Dermis blood vessel endothelial cell (primary cell): Measurements from ENCODE around the gene KRTAP6-2. TPM values are rescaled to one million over a fixed set of nuclear protein-coding genes. Genes with fewer than 3 reads are reported as not detected.

ENCODE experiments used
- DNase-seq: peaks from one replicate; pipeline ENCODE4 v3.0.0; 2010
- total RNA-seq: library from RNA; depleted of rRNA; stranded (reverse); fragments of >200 nt; gene quantifications from 2 replicates; pipeline ENCODE4 v1.2.3, GENCODE V29; 2014

Gene KRTAP6-2, protein sequence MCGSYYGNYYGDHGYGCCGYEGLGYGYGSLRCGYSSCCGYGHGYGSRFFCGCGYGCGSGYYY
- not detected in 2 replicates for total RNA-seq

DNA sequence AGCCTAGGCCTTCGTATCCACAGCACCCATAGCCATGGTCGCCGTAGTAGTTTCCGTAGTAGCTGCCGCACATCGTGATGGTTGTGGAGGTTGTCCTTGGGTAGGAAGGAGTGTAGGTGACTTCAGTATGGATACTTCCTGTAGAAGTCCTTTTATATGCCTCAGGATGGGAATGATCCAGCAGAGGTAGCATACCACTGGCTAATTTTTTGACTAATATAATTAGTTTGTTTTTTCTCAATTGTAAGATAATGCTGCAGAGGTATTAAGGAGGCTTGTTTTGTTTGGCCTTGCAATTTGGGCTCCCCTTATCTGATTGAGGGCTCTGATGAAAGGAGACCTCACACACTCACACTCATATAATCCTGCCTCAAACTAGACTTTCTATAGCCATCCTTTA lies at the start of gene KRTAP6-2:
KRTAP6-2 (minus strand) TSS at position 101 of the 400 bp plus-strand sequence; CDS start at position 73, 28 bp downstream.
- no peak for DNase-seq

DNA sequence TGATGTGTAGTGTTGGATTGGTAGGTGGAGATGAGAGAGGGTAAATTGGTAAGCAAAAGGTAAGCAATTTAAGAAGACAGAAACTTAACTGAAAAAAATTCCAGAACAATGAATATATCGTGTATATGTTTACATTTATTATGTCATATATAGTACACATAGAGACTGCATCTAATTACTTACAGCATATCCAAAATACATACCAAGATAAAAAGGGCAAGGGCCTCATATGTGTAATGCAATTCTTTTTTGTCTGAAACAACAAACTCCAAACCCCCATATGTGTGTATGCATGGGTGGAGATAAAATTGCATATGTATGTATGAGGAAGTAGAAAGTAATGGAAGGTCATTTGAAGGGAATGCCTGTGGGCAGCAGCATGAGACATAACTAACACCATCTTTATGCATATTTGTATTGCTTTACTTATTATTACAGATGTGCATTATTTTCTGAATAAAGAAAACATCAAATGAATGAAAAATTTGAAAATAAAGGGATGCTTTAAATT lies 48.3 kb upstream of the KRTAP6-2 start:
- DNase-seq = no peak

DNA sequence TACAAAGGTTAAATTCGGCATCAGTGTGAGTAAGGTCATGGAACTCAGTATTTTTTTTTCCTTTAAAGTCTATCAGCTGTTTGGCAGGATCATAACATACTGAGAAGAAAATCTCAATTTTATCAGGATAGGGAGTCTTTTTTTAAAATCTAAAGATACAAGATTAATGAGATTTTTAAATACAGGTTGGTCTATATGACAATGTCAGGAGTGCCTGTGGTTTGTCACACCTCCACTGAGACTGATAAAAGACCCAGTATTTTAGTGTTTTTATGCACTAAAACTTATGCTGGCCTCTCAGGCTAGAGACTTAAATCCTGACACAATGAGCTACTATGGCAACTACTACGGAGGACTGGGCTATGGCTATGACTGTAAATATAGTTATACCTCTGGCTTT lies 43.9 kb upstream of the KRTAP6-2 start, which contains the start of gene KRTAP20-3:
KRTAP20-3 (plus strand) TSS at position 301 of the 400 bp plus-strand sequence.
- DNase-seq = no peak

DNA sequence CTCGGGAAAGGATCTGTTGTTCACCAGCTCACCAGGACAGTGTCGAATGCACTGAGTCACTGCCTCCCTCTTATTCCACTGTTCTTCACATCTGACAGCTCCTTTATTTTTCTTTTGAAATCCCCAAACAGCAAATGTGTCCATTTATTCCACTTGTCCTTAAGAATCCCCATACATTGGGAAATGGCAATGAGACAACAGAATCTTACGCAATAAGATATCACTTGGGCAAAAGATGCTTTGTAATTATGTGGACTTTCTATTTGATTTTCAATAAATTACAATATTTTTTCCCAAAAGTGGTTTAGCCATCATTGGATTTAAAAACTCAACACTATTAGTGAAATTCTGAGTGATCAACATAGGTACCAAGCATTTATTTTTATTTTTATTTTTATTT lies 40.0 kb upstream of the KRTAP6-2 start:
- no peak for DNase-seq

DNA sequence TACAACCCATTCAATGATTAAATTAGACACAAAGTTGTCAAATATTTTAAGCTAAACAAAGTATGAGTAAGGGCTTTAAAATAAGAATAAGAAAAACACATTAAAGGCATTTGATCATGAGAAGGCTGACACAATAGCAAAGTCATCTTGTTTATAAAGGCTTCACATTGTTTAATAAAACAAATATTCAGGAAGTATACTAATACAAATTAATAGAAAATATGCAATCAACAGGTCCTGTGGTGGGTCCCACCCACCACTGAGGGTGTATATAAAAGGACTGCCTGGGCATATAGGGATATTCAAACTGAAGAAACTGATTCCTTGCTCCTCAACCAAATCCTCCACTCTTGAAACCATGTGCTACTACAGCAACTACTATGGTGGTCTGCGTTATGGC lies 36.2 kb upstream of the KRTAP6-2 start, which contains the start of gene KRTAP20-2:
KRTAP20-2 (plus strand) TSS at position 301 of the 400 bp plus-strand sequence; CDS start at position 359, 58 bp downstream.
- DNase-seq = no peak

DNA sequence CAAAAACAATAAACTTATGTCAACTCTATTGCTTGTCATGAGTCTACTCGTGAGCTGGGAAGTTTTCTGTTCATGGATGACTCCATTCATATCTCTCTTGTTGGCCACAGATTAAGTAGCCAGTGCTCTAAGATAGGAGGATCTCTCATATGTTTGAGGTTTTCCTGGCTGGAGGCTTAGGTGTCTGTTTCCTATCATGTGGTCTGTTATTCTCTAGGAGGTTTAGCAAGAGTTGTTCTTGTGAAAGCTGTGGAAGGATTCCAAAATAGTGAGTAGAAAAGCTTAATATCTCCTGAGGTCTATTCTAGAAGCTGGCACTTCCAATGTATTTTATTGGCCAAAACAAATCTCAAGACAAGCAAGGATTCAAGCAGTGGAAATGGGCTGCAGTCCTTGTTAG lies 30.5 kb upstream of the KRTAP6-2 start:
- no peak for DNase-seq

DNA sequence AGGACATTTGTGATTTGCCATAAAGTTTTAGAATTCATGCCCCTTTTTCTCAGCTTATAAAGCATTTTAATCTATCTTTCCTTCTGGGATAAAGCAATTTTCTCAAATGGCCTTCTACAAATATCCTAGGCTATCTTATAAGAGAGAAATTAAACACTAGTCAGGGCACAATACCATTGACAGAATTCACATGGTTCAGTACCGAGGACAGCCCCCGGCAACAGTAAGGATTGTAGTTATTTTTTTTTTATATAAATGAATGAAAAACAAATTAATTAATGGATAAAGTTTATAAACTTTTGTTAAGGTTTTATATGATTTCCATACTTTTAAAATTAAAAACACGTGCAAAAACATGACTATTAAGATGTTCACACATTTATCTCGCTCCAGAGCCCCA lies 29.4 kb upstream of the KRTAP6-2 start:
- no peak for DNase-seq

DNA sequence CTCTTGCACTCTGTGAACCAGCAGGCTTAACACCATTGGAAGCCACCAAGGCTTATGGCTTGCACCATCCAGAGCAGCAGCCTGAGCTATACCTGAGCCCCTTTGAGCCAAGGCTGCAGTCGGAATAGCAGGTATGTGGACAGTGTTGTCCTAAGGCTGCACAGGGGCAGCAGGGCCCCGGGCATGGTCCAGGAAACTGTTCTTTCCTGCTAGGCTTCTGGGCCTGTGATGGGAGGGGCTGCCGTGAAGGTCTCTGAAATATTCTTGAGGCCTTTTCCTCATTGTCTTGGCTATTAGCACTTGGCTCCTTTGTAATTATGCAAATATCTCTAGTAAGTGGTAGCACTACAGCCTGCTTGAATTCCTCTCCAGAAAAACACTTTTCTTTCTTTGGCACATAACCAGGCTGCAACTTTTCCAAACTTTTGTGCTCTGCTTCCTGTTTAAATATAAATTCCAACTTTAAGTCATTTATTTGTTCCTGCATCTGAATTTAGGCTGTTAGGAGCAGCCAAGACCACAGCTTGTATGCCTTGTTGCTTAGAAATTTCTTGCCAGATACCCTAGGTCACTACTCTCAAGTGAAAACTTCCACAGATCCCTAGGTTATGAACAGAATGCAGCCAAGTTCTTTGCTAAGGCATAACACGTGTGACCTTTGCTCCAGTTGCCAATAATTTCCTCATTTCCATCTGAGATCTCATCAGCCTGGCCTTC lies 26.9 kb upstream of the KRTAP6-2 start:
- DNase-seq = no peak

DNA sequence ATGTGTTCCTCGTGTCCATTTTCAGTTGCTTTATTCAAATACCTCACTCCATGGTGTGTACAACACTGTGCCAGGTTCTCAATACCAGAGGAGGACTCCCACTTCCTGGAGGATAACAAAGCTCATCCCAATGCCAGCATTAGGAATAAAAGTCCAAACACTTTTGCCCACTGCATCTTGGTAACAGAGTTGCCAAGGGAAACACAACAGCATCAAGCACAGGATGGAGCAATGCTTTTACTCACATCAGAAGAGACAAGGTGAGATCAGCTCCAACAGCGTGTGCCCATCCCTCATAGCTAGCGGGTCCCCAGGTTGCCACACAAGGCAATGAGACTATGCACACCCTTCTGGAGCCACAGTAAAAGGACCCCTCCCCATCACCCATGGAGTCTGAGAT lies 24.7 kb upstream of the KRTAP6-2 start:
- DNase-seq = no peak

DNA sequence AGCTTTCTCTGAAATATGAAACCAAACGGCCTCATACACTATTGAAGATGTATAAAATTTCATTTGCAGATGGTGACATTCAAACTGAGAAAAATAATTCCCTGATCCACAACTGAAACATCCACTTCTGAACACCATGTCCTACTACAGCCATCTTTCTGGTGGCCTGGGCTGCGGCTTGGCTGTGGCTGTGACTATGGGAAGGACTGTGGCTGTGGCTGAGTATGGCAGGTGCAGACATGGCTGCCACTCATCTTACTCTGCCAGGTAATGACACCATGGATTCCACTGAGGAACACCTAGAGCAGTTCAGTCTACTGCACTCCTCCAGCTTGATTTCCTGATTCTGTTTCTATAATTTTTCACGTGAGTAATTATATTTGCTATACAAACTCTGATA lies 21.8 kb upstream of the KRTAP6-2 start, which contains the start of gene KRTAP20-4:
KRTAP20-4 (plus strand) TSS at position 106 of the 400 bp plus-strand sequence.
- no peak for DNase-seq

DNA sequence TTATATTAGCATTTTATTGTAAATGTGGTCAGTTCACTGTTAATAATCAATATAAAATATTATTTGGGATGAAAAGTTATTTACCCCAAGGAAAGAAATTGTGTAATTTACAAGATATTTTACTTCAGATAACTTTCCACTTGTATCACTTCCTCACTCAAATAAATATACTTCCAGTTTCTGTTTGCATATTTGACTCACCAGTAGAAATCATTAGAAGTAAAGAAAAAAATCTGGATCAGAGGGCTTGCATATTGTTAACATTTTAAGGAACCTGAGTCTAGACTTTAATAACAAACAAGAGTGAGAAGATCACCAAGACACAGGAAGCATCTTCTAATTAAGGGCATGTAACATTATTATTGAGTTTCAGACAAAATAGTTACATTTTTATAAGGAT lies 21.4 kb upstream of the KRTAP6-2 start:
- DNase-seq = no peak

DNA sequence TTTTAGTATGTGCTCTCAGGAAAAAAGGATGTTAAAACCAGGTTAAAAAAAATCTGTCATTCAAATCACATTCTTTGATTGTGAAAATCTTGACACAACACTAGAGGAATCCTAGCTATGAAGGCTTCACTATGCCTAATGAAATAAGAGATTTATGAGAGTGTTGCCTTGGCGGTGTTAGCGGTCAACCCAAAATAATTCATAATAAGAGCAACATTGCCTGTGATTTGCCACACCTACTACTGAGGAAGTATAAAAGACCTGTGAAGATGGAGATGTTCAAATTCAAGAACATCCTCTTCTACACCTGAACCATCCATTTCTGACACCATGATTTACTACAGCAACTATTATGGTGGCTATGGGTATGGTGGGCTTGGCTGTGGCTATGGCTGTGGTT lies 17.4 kb upstream of the KRTAP6-2 start, which contains the start of gene KRTAP20-1:
KRTAP20-1 (plus strand) TSS at position 301 of the 400 bp plus-strand sequence; CDS start at position 331, 30 bp downstream.
- no peak for DNase-seq

DNA sequence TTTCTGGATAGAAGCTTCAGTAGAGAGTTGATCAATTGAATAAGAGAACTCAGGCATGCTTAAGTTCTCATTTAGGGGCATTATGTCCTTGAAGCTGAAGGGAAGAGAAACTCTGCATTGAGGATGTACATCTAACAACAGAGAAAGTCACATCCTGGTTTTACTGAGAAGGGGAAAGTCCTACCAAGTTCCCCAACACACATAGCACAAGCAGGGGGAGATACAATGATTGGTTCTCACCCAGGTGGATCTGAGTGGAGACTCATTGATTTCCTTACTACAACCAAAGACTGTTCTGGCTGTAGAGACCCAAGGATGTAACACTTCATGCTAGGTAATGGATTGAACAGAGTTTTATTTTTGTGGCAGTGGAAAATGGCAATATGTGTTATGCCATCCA lies 16.5 kb upstream of the KRTAP6-2 start:
- no peak for DNase-seq

DNA sequence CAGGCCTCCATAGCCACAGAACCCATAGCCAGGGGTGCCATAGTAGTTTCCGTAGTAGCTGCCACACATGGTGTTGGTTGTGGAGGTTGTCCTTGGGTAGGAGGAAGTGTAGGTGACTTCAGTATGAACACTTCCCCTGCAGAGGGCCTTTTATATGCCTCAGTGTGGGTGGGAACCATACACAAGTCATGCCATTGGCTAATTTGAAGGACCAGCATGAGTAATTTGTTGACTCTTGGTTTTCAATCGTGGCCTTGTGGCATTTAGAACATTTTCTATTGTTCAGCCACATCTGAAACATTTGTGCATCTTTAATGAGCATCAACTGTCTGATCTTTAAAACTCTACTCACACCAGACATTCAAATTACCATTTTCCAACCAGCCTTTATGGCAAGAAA lies 15.1 kb upstream of the KRTAP6-2 start, which contains the start of gene KRTAP6-1:
KRTAP6-1 (minus strand) TSS at position 95 of the 400 bp plus-strand sequence; CDS start at position 69, 26 bp downstream.
- no peak for DNase-seq

DNA sequence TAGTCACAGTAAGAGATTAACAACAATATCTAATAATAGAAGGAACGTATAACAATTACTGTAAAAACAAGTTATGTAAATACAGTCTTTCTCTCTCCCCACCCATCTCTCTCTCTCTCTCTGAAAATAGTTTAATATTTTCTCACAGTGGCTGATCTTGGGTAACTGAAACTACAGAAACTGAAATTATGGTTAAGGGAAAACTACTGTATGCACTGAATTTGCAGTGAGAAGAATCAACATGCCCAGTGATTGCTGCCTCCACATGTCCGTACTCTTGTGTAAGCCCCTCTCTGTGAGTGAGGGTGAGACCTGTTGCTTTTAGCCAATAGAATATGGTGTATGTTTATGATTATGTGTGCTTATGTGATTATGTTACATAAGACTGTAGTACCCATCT lies 13.4 kb upstream of the KRTAP6-2 start:
- no peak for DNase-seq

DNA sequence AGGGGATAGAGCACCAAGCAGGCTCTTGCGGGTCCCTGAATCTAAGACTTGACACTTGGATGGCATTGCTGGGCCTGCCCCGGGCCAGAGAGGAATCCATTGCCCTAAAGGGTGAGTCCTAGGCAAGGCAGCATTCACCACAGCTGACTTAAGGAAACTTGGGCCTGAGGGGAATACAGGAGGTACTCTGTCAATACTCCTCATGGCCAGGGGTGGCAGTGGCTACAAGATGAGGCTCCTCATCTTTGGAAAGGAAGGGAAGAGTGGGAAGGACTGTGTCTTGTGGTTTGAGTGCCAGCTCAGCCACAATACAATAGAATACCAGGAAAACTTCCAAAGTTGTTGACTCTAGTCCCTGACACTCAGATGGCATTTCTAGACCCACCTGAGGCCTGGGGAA lies 7.3 kb upstream of the KRTAP6-2 start:
- no peak for DNase-seq

DNA sequence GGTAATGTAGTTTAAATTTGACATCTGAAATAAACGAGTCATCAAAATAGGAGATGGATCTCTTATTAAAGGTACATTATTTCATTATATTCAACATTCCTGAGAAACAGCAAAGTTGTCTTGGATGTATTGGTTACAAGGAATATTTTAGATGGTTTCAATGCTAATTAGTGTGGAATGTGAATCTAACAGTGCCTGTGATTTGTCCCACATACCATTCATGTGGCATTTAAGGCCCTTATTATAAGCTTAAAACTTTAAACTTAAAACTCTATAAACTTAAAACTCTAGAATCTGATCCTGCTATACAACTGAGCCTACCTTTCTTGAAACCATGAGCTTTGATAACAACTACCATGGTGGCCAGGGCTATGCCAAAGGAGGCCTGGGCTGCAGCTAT lies 2.1 kb upstream of the KRTAP6-2 start, which contains the start of gene KRTAP22-1:
KRTAP22-1 (plus strand) TSS at position 301 of the 400 bp plus-strand sequence.
- DNase-seq = no peak

DNA sequence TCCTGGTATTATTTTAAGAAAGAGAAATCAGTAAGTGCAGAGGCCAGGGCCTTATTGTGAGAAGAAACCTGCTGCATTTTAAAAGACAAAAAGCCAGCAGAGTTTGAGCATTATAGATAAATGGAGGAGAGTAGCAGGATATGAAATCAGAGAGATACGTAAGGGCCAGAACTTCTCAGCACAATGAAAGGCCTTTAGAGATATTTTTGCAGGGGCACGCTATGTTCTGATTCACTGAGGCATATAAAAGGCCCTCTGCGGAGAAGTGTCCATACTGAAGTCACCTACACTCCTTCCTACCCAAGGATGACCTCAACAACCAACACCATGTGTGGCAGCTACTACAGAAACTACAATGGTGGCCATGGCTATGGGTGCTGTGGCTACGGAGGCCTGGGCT lies 6.6 kb downstream of the KRTAP6-2 start, which contains the start of gene KRTAP6-3:
KRTAP6-3 (plus strand) TSS at position 301 of the 400 bp plus-strand sequence; CDS start at position 307, 6 bp downstream.
- DNase-seq = no peak

DNA sequence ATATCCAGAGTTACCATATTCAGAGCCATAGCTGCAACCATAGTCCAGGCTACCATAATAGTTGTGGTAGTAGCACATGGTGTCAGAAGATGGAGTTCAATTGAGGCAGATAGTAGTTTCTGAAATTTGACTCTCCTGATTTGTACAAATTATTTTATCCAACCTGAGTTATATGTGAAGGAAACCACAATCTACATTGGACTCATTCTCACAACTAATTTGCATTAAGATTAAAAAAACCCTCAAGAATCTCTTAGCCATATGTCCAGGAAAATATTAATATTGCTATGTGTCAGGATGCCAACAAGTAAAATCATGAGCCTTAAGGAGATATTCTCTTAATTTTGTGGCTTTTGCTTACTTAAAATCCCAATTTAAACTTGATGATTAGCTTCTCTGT lies 8.4 kb downstream of the KRTAP6-2 start, which contains the start of gene KRTAP22-2:
KRTAP22-2 (minus strand) TSS at position 101 of the 400 bp plus-strand sequence.
- no peak for DNase-seq

DNA sequence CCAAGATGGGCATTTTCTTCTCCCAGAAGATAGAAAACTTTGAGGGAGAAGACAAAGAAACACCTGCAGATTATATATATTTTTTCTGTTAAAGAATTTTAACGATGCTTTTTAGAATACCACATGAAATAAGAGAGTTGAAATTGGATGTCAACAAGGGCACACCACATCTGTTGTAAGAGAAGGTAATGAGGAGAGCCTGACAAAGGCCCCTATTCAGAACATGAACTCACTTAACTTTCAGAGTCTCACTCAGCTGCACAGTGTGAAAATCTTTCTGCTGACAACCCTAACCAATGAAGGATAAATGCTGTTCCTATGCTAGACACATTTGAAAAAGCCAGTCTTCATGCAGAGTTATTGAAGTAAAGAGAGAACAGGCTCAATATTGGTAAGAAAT lies 15.8 kb downstream of the KRTAP6-2 start:
- DNase-seq = no peak

DNA sequence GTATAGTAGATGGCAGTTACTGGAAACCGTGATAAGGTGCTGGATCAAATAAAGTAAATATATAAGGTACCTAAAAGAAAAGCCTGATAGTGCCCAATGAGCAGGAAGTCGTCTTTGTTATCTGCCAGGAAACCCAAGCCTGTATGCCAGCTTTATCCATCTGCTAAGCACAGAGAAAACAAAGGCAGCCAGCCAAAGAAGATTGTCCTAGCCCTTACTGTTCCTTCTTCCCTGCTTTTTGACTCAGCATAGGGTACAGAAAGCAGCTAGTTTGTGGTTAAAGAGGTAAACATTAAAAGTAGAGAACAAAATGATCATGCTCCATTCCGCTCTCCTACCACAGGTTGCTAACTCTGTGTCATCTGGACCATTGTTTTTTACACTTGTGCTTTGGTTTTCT lies 18.6 kb downstream of the KRTAP6-2 start:
- no peak for DNase-seq

DNA sequence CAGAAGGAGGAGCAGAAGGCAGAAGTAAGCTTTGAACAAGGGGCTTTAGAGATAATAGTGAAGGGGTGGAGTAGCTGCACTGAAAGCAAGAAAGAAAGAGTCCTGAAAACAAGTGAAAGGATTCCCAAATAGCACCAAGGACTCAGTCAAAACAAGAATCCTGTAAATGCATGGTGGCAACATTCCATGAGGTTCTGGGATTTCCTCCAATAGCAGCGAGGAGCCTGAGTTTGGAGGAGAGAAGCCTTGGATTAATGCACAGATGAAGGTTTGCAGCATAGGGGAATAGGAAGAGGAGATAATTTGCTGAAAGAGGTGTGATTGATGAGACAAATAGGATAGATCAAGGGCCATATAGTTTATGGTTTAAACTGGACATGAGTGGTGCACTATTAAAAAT lies 19.4 kb downstream of the KRTAP6-2 start:
- DNase-seq = no peak

DNA sequence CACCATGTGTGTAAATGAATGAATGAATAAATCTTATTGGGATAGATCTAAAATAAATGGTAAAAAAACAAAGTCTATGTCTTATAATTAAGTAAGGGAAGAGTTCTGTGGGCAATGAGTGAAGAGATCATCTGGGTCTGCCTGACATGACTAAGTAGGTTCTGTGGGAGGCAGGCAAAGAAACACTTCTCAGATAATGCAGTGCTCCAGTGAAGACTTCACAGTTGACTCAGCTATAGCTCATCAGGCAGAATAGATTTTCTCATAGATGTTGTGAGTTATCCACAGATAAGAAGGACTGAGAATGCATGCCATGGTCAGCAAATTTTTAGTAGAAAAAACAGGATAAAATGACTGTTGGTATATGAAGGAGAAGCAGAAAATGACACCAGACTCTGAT lies 20.9 kb downstream of the KRTAP6-2 start:
- no peak for DNase-seq

DNA sequence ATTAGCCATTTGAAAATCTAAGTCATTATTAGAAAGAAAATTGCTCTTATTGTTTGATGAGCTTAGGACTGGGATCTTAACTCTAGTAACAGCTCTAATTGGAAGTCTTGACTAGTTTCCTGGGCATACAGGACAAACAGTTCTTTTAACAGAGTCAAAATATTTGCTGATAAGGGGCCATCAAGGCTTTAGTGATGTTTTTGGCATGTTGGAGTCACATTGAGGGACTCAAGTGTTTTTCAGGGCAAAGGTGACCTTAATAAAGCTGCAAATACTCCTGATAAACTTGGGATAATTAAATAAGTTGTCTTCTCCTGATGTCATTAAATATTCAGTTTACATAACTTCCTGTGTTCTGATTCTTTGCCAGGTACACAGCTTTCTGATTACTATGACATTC lies 31.1 kb downstream of the KRTAP6-2 start:
- no peak for DNase-seq
